Stimulated activated CD8-positive, alpha-beta memory T cell treated with anti-CD3 and anti-CD28 coated beads, Interleukin-4, amount 100 ng/mL, for 4 hours (primary cell): ENCODE measurements around the gene TSPAN9.

Experiments used
- DNase-seq, 2 donors: peaks; one replicate each; pipeline ENCODE4 v3.0.0-alpha.2; 2020; ENCODE audit warnings: low read depth in 2 of 2, low spot score in 1 of 2

The TSPAN9 gene

GRCh38 chr12:3099146-3099545 is 22.0 kb downstream of the TSPAN9 start:
- DNase-seq, result no peak

DNA sequence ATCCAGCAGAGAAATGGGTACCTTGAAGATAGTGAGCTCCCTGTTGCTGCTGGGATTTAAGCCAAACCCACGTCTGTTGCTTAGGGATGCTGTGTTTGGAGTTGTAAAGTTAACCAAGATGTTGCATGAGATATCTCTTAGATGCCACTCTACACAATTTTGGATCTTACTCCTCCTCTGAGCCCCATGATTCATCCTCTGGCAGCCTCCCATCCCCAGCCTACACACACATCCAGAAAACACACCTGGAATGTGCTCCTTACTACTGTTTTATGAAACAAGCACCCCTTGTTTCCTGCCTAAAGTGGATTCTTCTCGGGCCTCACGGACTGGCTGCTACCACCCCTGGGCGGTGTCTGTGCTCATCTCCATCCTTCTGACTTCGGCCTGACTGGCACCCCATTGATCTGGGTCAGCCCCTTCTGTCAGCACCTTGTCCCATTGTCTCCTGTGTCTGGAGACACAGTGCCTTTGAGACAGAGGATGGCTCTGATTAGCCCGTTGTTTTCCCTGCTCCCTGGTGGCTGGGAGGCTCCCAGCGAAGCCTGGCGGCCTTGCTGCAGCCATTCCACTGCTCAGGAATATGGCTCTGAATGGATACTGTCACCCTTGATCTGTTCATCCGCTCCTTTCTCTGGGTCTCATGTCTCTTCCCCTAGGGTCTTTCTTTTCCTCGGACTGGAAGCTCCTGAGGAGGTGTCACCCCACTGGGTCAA is 24.3 kb downstream of the TSPAN9 start:
- no peak for DNase-seq

- no peak for DNase-seq
Observed at GRCh38 chr12:3102771-3103410, 25.7 kb downstream of the TSPAN9 start.

DNA sequence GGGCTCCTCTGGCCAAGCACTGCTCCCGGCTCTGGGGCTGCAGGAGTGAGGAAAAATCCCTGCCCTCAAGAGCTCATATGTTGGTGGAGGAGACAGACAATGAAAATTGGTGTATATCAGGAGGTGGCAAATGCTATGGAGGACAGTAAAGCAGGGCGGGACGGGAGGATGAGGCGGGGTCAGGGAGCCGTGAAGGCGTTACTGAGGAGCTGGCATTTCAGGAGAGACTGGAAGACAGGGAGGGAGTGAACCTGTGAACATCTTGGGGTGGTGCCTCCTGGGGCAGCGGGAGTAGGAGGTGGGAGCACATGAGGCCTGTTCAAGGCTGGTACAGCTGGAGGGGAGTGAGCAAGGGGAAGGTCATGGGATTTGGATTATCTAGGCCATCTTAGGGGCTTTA is 26.6 kb downstream of the TSPAN9 start:
- DNase-seq, result no peak

GRCh38 chr12:3105690-3106479 is 28.7 kb downstream of the TSPAN9 start:
- no peak for DNase-seq

- DNase-seq, result no peak
Observed at GRCh38 chr12:3106579-3106978, 29.4 kb downstream of the TSPAN9 start.

DNA sequence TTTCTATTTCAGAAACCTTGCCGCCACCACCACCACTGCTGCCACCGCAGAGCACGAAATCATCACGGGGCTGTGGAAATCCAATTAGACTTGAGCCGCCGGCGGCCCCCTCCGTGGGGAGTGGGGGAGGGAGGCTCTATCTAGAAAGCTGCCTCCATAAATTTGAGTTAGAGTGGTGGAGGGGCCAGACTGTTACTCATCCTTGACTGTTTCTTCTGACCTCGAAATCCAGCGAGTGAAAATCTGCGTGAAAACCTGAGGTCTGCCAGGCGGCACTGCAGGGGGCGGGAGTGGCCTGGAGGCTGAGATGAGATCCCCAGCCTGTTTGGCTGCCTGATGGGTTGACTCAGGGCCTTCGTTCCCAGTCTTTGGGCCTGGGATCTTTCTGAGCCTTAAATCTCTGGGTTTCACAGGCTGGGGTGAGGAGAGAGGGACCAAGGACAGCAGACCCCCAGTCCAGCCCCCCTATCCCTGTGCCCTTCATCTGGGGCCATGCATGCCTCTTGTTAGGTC is 29.9 kb downstream of the TSPAN9 start:
- DNase-seq, result no peak

DNA sequence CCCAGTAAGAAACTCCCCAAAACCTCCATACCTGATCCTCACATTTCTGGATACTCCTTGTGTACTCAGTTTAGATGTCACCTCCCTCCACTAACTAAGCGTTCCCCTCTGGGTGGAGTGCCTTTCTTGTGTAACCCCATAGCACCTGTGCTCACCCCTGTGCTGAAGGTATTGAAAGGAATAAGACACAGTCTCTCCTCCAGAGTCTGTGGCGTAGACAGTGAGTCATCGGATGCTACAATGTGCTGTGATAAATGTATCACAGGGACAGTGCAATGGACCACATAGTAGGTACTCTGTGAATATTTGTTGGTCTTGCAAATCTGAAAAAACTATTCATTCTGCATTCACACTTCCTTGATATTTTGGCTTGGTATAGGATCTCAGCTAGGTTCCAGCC is 30.8 kb downstream of the TSPAN9 start:
- no peak for DNase-seq

DNA sequence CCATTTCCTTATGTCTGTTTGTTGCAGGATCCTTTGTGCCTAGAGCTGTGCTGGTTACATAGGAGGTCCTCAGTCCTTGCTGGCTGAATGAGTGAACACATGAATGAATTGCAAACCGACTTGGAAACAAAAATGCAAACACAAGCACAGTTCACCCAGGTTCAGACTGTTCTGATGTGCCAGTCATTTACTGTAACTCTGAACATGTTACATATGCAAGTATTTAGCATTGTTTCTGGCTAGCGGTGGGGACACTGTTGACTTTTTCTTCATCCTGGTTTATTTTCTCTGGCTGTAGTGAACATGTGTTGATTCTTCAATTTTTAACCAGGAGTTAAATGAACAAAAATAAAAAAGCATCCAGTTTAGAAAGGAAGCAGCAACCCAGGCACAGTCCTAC is 33.4 kb downstream of the TSPAN9 start:
- no peak for DNase-seq

- no peak for DNase-seq
Observed at GRCh38 chr12:3113671-3114325, 36.6 kb downstream of the TSPAN9 start.

GRCh38 chr12:3114671-3115070 is 37.5 kb downstream of the TSPAN9 start:
- DNase-seq, result no peak

DNA sequence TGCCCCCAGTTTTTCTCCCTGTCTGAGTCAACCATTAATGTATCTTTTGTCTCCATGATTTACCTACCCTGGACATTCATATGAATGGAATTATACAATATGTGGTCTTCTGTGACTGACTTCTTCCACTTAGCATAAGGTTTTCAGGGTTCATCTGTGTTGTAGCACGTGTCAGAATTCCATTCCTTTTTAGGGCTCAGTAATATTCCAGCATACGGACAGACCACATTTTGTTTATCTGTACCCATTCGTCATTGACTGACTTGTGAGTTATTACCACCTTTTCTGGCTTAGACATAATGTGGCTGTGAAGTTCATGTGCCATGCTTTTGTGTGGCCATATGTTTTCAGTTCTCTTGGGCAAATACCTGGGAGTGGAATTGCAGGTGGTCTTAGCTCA is 37.9 kb downstream of the TSPAN9 start:
- DNase-seq, result no peak

- no peak for DNase-seq
Observed at GRCh38 chr12:3116106-3116844, 39.1 kb downstream of the TSPAN9 start.

GRCh38 chr12:3117144-3117581 is 40.0 kb downstream of the TSPAN9 start:
- no peak for DNase-seq

DNA sequence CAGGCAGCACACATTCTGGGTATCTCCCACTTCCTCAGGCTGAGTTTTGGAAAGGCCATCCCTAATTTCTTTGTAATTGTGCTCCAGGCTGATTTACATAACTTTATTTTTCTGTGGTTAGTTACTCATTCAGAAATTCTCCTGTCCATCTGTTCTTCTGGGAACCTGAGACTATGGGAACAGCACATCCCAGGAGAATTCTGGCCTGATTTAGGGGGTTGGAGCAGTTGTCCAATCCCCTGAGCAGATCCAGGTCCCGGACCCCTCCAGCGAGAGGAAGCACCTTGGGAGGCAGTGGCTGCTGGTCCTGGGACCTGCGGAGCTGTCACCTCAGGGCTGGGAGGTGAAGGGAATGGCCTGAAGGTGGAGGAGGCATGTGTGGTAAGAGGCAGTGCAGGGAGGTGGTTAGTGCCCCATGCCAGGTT is 40.4 kb downstream of the TSPAN9 start:
- DNase-seq, result no peak

GRCh38 chr12:3119192-3119755 is 42.1 kb downstream of the TSPAN9 start:
- no peak for DNase-seq

- no peak for DNase-seq
Observed at GRCh38 chr12:3119756-3120601, 42.8 kb downstream of the TSPAN9 start.

GRCh38 chr12:3120701-3121100 is 43.5 kb downstream of the TSPAN9 start:
- DNase-seq, result no peak
